HepG2 (cell line): ENCODE results near the gene ALDH7A1. TPM values are rescaled to one million over a fixed set of nuclear protein-coding genes. Genes with fewer than 3 reads are reported as not detected.

Experiments
- ATAC-seq: fragments of 200-7000 bp; cut with Tn5 transposase; 3 replicates; pipeline ENCODE4 v1.9.1; 2020; ENCODE audit warnings: mild to moderate bottlenecking, moderate library complexity
- BruUV-seq: library from RNA; stranded (reverse); fragments of 400-500 nt; replicated peaks from 2 replicates; lab custom pipeline; 2021; lab: Mats Ljungman, UMichigan
- CTCF ChIA-PET: fragments of 300-600 bp; formaldehyde crosslinking; extraction: SDS; loops from one replicate; lab custom pipeline; 2021; ENCODE audit warnings: low total read pairs, inconsistent platforms, low intra/inter-chr PET ratio; lab: Yijun Ruan, JAX
- POLR2A ChIA-PET: fragments of 350-600 bp; sonication (Branson Sonifier 250); formaldehyde crosslinking; loops from one replicate; lab custom pipeline; 2020; ENCODE audit warnings: antibody characterized with exemption, inconsistent platforms; lab: Yijun Ruan, JAX
- DNase-seq: peaks from one replicate; pipeline ENCODE4 v3.0.0-alpha.2; 2015; ENCODE audit warnings: low spot score
- FAIRE-seq: peaks from 3 replicates; lab custom pipeline; 2011; peaks lifted over from hg19 to GRCh38; lab: Jason Lieb, UNC
- H2AFZ ChIP-seq: one replicate; pipeline ENCODE4 v1.6.1; 2011; ENCODE audit warnings: low read length, inconsistent platforms
- H3K27ac ChIP-seq: fragments of 300-600 bp; 3 replicates; pipeline ENCODE4 v1.8.0; 2011; ENCODE audit warnings: mixed run types, mild to moderate bottlenecking, mixed read lengths, low read length, inconsistent platforms; ENCODE audit not compliant: insufficient read depth; ENCODE audit errors: extremely low read length
- H3K27me3 ChIP-seq, 2 experiments: fragments of 200-600 bp in 1 of 2; 2 replicates in 1 of 2; 3 replicates in 1 of 2; pipeline versions ENCODE4 v1.6.0 to v1.8.0; 2011; ENCODE audit warnings: low read length in 2 of 2, mild to moderate bottlenecking in 2 of 2, moderate library complexity in 2 of 2, inconsistent platforms in 1 of 2; ENCODE audit not compliant: insufficient read depth in 2 of 2, control insufficient read depth in 1 of 2
- H3K36me3 ChIP-seq, 2 experiments: fragments of 200-600 bp in 1 of 2; replicated peaks in 1 of 2; 2 replicates in 1 of 2; 3 replicates in 1 of 2; pipeline versions ENCODE4 v1.5.1 to v1.8.0; 2011; ENCODE audit warnings: low read length in 2 of 2, inconsistent platforms in 1 of 2; ENCODE audit not compliant: insufficient read depth in 2 of 2, control insufficient read depth in 1 of 2
- H3K4me1 ChIP-seq: 2 replicates; pipeline ENCODE4 v1.5.1; 2012; ENCODE audit warnings: low read length, inconsistent platforms; ENCODE audit not compliant: insufficient read depth
- H3K4me2 ChIP-seq: 2 replicates; pipeline ENCODE4 v1.6.0; 2011; ENCODE audit warnings: low read depth, low read length, inconsistent platforms
- H3K4me3 ChIP-seq, 3 experiments: fragments of 200-600 bp in 1 of 3; sonication (generic), shearing (Covaris generic) in 1 of 3; replicated peaks in 1 of 3; 2 replicates each; pipeline ENCODE4 v1.5.1; 2011 to 2016; ENCODE audit warnings: low read length in 3 of 3, inconsistent platforms in 2 of 3, low read depth in 2 of 3, mild to moderate bottlenecking in 2 of 3, control low read depth in 1 of 3, mixed read lengths in 1 of 3; ENCODE audit not compliant: insufficient read depth in 1 of 3
- H3K79me2 ChIP-seq: one replicate; pipeline ENCODE4 v1.6.1; 2011; ENCODE audit warnings: low read length, inconsistent platforms; ENCODE audit not compliant: insufficient read depth
- H3K9ac ChIP-seq: 2 replicates; pipeline ENCODE4 v1.6.0; 2011; ENCODE audit warnings: mild to moderate bottlenecking, low read depth, low read length, inconsistent platforms; ENCODE audit not compliant: insufficient read depth
- H3K9me3 ChIP-seq: 2 replicates; pipeline ENCODE4 v1.5.1; 2012; ENCODE audit warnings: mild to moderate bottlenecking, low read length
- H4K20me1 ChIP-seq: 2 replicates; pipeline ENCODE4 v1.6.0; 2011; ENCODE audit warnings: inconsistent platforms, mild to moderate bottlenecking, low read length, moderate library complexity; ENCODE audit not compliant: insufficient read depth
- MBD4 ChIP-seq: IDR thresholded peaks from 2 replicates; pipeline ENCODE4 v1.6.1; 2012; ENCODE audit warnings: low read length, inconsistent platforms, borderline replicate concordance
- PCBP1 ChIP-seq: fragments of 200-400 bp; formaldehyde crosslinking; IDR thresholded peaks from 2 replicates; pipeline ENCODE4 v1.6.1; 2017; ENCODE audit warnings: mild to moderate bottlenecking, low read depth, low read length, borderline replicate concordance
- PLSCR1 ChIP-seq: sonication (generic); formaldehyde crosslinking; IDR thresholded peaks from 2 replicates; pipeline ENCODE4 v1.5.0; 2020; ENCODE audit warnings: missing genetic modification reagents, mild to moderate bottlenecking, borderline replicate concordance
- ZBTB10 ChIP-seq: sonication (generic); formaldehyde crosslinking; IDR thresholded peaks from 2 replicates; pipeline ENCODE4 v1.4.0; 2020; ENCODE audit warnings: missing genetic modification reagents, borderline replicate concordance
- ZFP36L1 ChIP-seq: sonication (generic); formaldehyde crosslinking; IDR thresholded peaks from 2 replicates; pipeline ENCODE4 v1.8.0; 2022; ENCODE audit warnings: mild to moderate bottlenecking, missing genetic modification reagents, moderate library complexity
- ZNF629 ChIP-seq: sonication (generic); formaldehyde crosslinking; conservative IDR thresholded peaks from 2 replicates; pipeline ENCODE4 v1.5.0; 2020; ENCODE audit warnings: missing genetic modification reagents
- WGBS: methylation state at CpG from one replicate; pipeline ENCODE4 v1.1.6; 2017; ENCODE audit warnings: low lambda C conversion rate; 5-methylcytosine and 5-hydroxymethylcytosine counted together
- in situ Hi-C: cut with HindIII; loops from 2 replicates; pipeline ENCODE4 v1.10.0; 2017; ENCODE audit warnings: low pct_unique_long_range_greater_than_20kb; ENCODE audit not compliant: extremely low pct_ligation_motif_present
- intact Hi-C: fragments of 100-400 bp; cut with micrococcal nuclease; formaldehyde crosslinking; loops from one replicate; pipeline ENCODE4 v1.10.0; 2022; ENCODE audit not compliant: unreplicated experiment
- polyA plus RNA-seq, 8 experiments: library from polyadenylated mRNA; depleted of rRNA in 3 of 8; stranded (reverse) in 7 of 8; unstranded in 1 of 8; fragments of >200 nt; fragmentation: Illumina TruSeq in 4 of 8; extraction: Trizol in 4 of 8; gene quantifications; 2 replicates each; pipeline versions ENCODE4 v1.2.1 to v1.2.3, GENCODE V29; 2011 to 2016; ENCODE audit warnings: low read depth in 4 of 8, missing spikeins in 1 of 8, mixed read lengths in 1 of 8; ENCODE audit not compliant: insufficient read depth in 1 of 8
- total RNA-seq, 5 experiments: library from RNA; depleted of rRNA; stranded (reverse); fragments of >200 nt; fragmentation: Illumina TruSeq; extraction: Trizol; gene quantifications; 2 replicates each; pipeline ENCODE4 v1.2.3, GENCODE V29; 2016; ENCODE audit warnings: low read depth in 1 of 5

ALDH7A1 gene
- total and polyA plus RNA-seq, 2 of the 13 experiments (the other 11 are each of a cell fraction or from before 2014, with no cell fraction given): 69.0 to 100 TPM

- Histone ChIP-seq H3K4me2 (no peak overlapping the region), H3K4me1 (no peaks in the 10 kb centered on the region), H3K9ac (no peak overlapping the region), H2AFZ (no peak overlapping the region), H3K9me3 (no peaks in the 10 kb centered on the region), H4K20me1 (no peaks in the 10 kb centered on the region), H3K36me3 (no peaks in the 10 kb centered on the region), H3K79me2 (no peaks in the 10 kb centered on the region), H3K4me3 (no peak overlapping the region), H3K27ac (no peak overlapping the region), H3K27me3 (no peaks in the 10 kb centered on the region; a peak in 1 of 5 replicates)
- BruUV-seq: no TSS peak
- 50% methylated on average over 2 of the region's 2 CpGs for WGBS
- ChIA-PET POLR2A (no interaction called here), CTCF (interaction anchor here (1.1 kb wide), 1 partner anchor 134 kb away, joined by 4 read pairs; no protein-coding TSS in a partner anchor)
- no peak for DNase-seq
- FAIRE-seq: no peak
- no peak for ATAC-seq
- intact Hi-C loops (no loop called here), in situ Hi-C loops (no loop called here)
- TF ChIP-seq ZNF629 (CRISPR knock-in tag) (no peak), PCBP1 (no peak), ZBTB10 (CRISPR knock-in tag) (no peak), MBD4 (no peak), ZFP36L1 (CRISPR knock-in tag) (no peak), PLSCR1 (CRISPR knock-in tag) (no peak)
Measured at GRCh38 chr5:126499278-126499677, 95.7 kb downstream of the ALDH7A1 start.
